Stimulated activated CD4-positive, alpha-beta T cell treated with anti-CD3 and anti-CD28 coated beads, Interleukin-4, amount 100 ng/mL, for 24 hours (primary cell): Measurements from ENCODE around the gene CAPSL.

Experiments
- DNase-seq: peaks from one replicate; pipeline ENCODE4 v3.0.0-alpha.2; 2020

Gene CAPSL

GRCh38 chr5:35870605-35871004 is 67.8 kb downstream of the CAPSL start:
- DNase-seq, result no peak

GRCh38 chr5:35869685-35870277 is 68.6 kb downstream of the CAPSL start:
- DNase-seq, result no peak

- no peak for DNase-seq
Measured at GRCh38 chr5:35867998-35868397, 70.4 kb downstream of the CAPSL start.

- peak; percentile 38 for DNase-seq
Measured at GRCh38 chr5:35863159-35863558, 75.3 kb downstream of the CAPSL start.

GRCh38 chr5:35862126-35862525 is 76.3 kb downstream of the CAPSL start:
- no peak for DNase-seq

- no peak for DNase-seq
Measured at GRCh38 chr5:35861718-35862117, 76.7 kb downstream of the CAPSL start.

- DNase-seq, result no peak
Measured at GRCh38 chr5:35860686-35861085, 77.7 kb downstream of the CAPSL start.

- no peak for DNase-seq
Measured at GRCh38 chr5:35859101-35859661, 79.2 kb downstream of the CAPSL start.

GRCh38 chr5:35857606-35858205 is 80.7 kb downstream of the CAPSL start:
- no peak for DNase-seq

- DNase-seq, result peak; percentile 50
Measured at GRCh38 chr5:35856765-35857351, 81.6 kb downstream of the CAPSL start, which contains the start of gene IL7R. Gene IL7R (plus strand): TSS chr5:35856891. CDS start chr5:35856978, 87 bp downstream.

- DNase-seq, result peak; percentile 30
Measured at GRCh38 chr5:35856186-35856764, 82.1 kb downstream of the CAPSL start.

- no peak for DNase-seq
Measured at GRCh38 chr5:35855187-35855586, 83.2 kb downstream of the CAPSL start.
